MCF 10A (cell line): ENCODE results near the gene OR10C1. TPM values are rescaled to one million over a fixed set of nuclear protein-coding genes. Genes with fewer than 3 reads are reported as not detected.

Experiments used
- BruUV-seq: library from RNA; stranded (reverse); fragments of 400-500 nt; replicated peaks from 2 replicates; lab custom pipeline; 2021; lab: Mats Ljungman, UMichigan
- CTCF ChIA-PET: fragments of 300-600 bp; sonication (Branson Sonifier 250); formaldehyde crosslinking; extraction: SDS; loops from one replicate; lab custom pipeline; 2021; ENCODE audit warnings: antibody characterized with exemption, inconsistent platforms; lab: Yijun Ruan, JAX
- POLR2A ChIA-PET: fragments of 300-600, 350-650 bp; sonication (Branson Sonifier 250); formaldehyde crosslinking; extraction: SDS; loops from one replicate; lab custom pipeline; 2020; ENCODE audit warnings: antibody characterized with exemption, inconsistent platforms; lab: Yijun Ruan, JAX
- DNase-seq: peaks from one replicate; pipeline ENCODE4 v3.0.0-alpha.2; 2018; ENCODE audit not compliant: unreplicated experiment
- H3K27ac Mint-ChIP-seq: one replicate; pipeline ENCODE4 v1.8.0; 2022; ENCODE audit warnings: mild to moderate bottlenecking, low read depth, mixed read lengths; ENCODE audit not compliant: unreplicated experiment
- H3K27me3 Mint-ChIP-seq: one replicate; pipeline ENCODE4 v1.8.0; 2022; ENCODE audit warnings: mixed read lengths; ENCODE audit not compliant: insufficient read depth, unreplicated experiment
- H3K36me3 Mint-ChIP-seq: one replicate; pipeline ENCODE4 v1.8.0; 2022; ENCODE audit warnings: mild to moderate bottlenecking, moderate library complexity, mixed read lengths; ENCODE audit not compliant: insufficient read depth, unreplicated experiment
- H3K4me1 Mint-ChIP-seq: one replicate; pipeline ENCODE4 v1.8.0; 2022; ENCODE audit warnings: mixed read lengths; ENCODE audit not compliant: insufficient read depth, unreplicated experiment
- H3K4me3 Mint-ChIP-seq: one replicate; pipeline ENCODE4 v1.8.0; 2022; ENCODE audit warnings: mild to moderate bottlenecking, moderate library complexity, mixed read lengths; ENCODE audit not compliant: unreplicated experiment
- H3K9me3 Mint-ChIP-seq: one replicate; pipeline ENCODE4 v1.8.0; 2022; ENCODE audit warnings: mixed read lengths; ENCODE audit not compliant: unreplicated experiment
- CTCF ChIP-seq: fragments of 200-600 bp; IDR thresholded peaks from one replicate; pipeline ENCODE4 v1.8.0; 2022; ENCODE audit warnings: antibody characterized with exemption, mild to moderate bottlenecking; ENCODE audit not compliant: unreplicated experiment
- intact Hi-C: fragments of 100-400 bp; cut with micrococcal nuclease; formaldehyde crosslinking; loops from 2 replicates; pipeline ENCODE4 v1.14.1; 2022
- total RNA-seq: library from RNA; stranded (reverse); gene quantifications from 2 replicates; pipeline ENCODE4 v1.2.3, GENCODE V29; 2022

The OR10C1 gene
- total RNA-seq, 1 experiment from 2014 or later: not detected

- POLR2A ChIA-PET: interaction anchor here (0.8 kb wide), 1 partner anchor 51 kb away, joined by 3 read pairs; no protein-coding TSS in a partner anchor
- Mint-ChIP-seq H3K27ac (no peak overlapping the region), H3K9me3 (no peaks in the 10 kb centered on the region), H3K36me3 (no peaks in the 10 kb centered on the region), H3K27me3 (peaks cover 70% of the 10 kb centered on the region), H3K4me1 (no peaks in the 10 kb centered on the region), H3K4me3 (no peak overlapping the region)
- CTCF ChIA-PET: interaction anchor here (0.7 kb wide), 1 partner anchor 19 kb away, joined by 3 read pairs; no protein-coding TSS in a partner anchor
- intact Hi-C loops: no loop called here
- no peak for TF ChIP-seq CTCF
- BruUV-seq: no TSS peak
- DNase-seq: no peak
Measured at GRCh38 chr6:29466241-29466640, 27.1 kb downstream of the OR10C1 start.

GRCh38 chr6:29474996-29475395 is 35.9 kb downstream of the OR10C1 start:
- no peak for DNase-seq
- POLR2A ChIA-PET: no interaction called here
- Mint-ChIP-seq H3K4me1 (no peaks in the 10 kb centered on the region), H3K27me3 (peaks cover 16% of the 10 kb centered on the region), H3K4me3 (no peak overlapping the region), H3K9me3 (no peaks in the 10 kb centered on the region), H3K36me3 (peaks cover 9% of the 10 kb centered on the region), H3K27ac (no peak overlapping the region)
- intact Hi-C loops: no loop called here
- no peak for TF ChIP-seq CTCF
- CTCF ChIA-PET: no interaction called here
- BruUV-seq: no TSS peak

- no TSS peak for BruUV-seq
- no peak overlapping the region for H3K27ac Mint-ChIP-seq
- no peaks in the 10 kb centered on the region for H3K9me3 Mint-ChIP-seq
- H3K4me3 Mint-ChIP-seq: no peak overlapping the region
- peaks cover 6% of the 10 kb centered on the region for H3K27me3 Mint-ChIP-seq
- POLR2A ChIA-PET: no interaction called here
- no peak for DNase-seq
- CTCF ChIA-PET: no interaction called here
- H3K36me3 Mint-ChIP-seq: peaks cover 6% of the 10 kb centered on the region
- no peaks in the 10 kb centered on the region for H3K4me1 Mint-ChIP-seq
- no peak for TF ChIP-seq CTCF
- intact Hi-C loops: no loop called here
Measured at GRCh38 chr6:29477923-29478450, 38.9 kb downstream of the OR10C1 start.

GRCh38 chr6:29478740-29479139 is 39.6 kb downstream of the OR10C1 start:
- Mint-ChIP-seq H3K9me3 (no peaks in the 10 kb centered on the region), H3K27me3 (no peaks in the 10 kb centered on the region), H3K4me3 (no peak overlapping the region), H3K27ac (no peak overlapping the region), H3K36me3 (no peaks in the 10 kb centered on the region), H3K4me1 (no peaks in the 10 kb centered on the region)
- ChIA-PET POLR2A (no interaction called here), CTCF (interaction anchor here (1.0 kb wide), 1 partner anchor 108 kb away, joined by 3 read pairs; no protein-coding TSS in a partner anchor)
- BruUV-seq: no TSS peak
- TF ChIP-seq CTCF: no peak
- intact Hi-C loops: no loop called here
- no peak for DNase-seq
